ENCODE results near the gene RNASE11. TPM values are rescaled to one million over a fixed set of nuclear protein-coding genes. Genes with fewer than 3 reads are reported as not detected.

Gene RNASE11
- total RNA-seq, 2 experiments from 2014 or later, result not detected

- Histone ChIP-seq H3K9me3 (ENCODE audit: control insufficient read depth in 1 of 2, insufficient read depth in 1 of 2, low read length in 2 of 2) (no peaks in the 10 kb centered on the region), H3K4me3 (ENCODE audit: low read length) (no peak overlapping the region), H3K27me3 (ENCODE audit: control insufficient read depth in 1 of 2, insufficient read depth in 2 of 2, low read length in 2 of 2) (peaks cover 0 to 8% of the 10 kb centered on the region in 2 experiments), H3K4me1 (ENCODE audit: insufficient read depth, low read length) (no peaks in the 10 kb centered on the region), H3K36me3 (ENCODE audit: insufficient read depth, low read length) (no peaks in the 10 kb centered on the region), H3K27ac (ENCODE audit: low read depth in 1 of 2, low read length in 2 of 2) (no peak overlapping the region)
- ChIA-PET POLR2A (no interaction called here), CTCF (no interaction called here)
- Mint-ChIP-seq H3K4me1 (ENCODE audit: low read depth) (no peaks in the 10 kb centered on the region), H3K4me3 (no peak overlapping the region), H3K27ac (no peak overlapping the region), H3K36me3 (ENCODE audit: low read depth) (no peaks in the 10 kb centered on the region), H3K27me3 (peaks cover 21% of the 10 kb centered on the region), H3K9me3 (no peaks in the 10 kb centered on the region)
- no peak for TF ChIP-seq CTCF (IDR thresholded peaks at IDR 0.05)
- no peak for ATAC-seq (ENCODE audit: poor library complexity)
- intact Hi-C loops (cut with DNase I, micrococcal nuclease), result no loop called here
- no peak for DNase-seq
Measured at GRCh38 chr14:20548414-20549158, 39.2 kb downstream of the RNASE11 start.

- DNase-seq (no peak), ATAC-seq (ENCODE audit: poor library complexity) (no peak)
- intact Hi-C loops (cut with DNase I, micrococcal nuclease), result no loop called here
- Histone ChIP-seq H3K9me3 (ENCODE audit: control insufficient read depth in 1 of 2, insufficient read depth in 1 of 2, low read length in 2 of 2) (no peaks in the 10 kb centered on the region), H3K4me1 (ENCODE audit: insufficient read depth, low read length) (no peaks in the 10 kb centered on the region), H3K27ac (ENCODE audit: low read depth in 1 of 2, low read length in 2 of 2) (no peak overlapping the region), H3K27me3 (ENCODE audit: control insufficient read depth in 1 of 2, insufficient read depth in 2 of 2, low read length in 2 of 2) (peaks cover 0 to 8% of the 10 kb centered on the region in 2 experiments), H3K36me3 (ENCODE audit: insufficient read depth, low read length) (no peaks in the 10 kb centered on the region), H3K4me3 (ENCODE audit: low read length) (no peak overlapping the region)
- H3K36me3 Mint-ChIP-seq (ENCODE audit: low read depth), result no peaks in the 10 kb centered on the region
- H3K27me3 Mint-ChIP-seq, result peaks cover 21% of the 10 kb centered on the region
- H3K9me3 Mint-ChIP-seq, result no peaks in the 10 kb centered on the region
- TF ChIP-seq CTCF (IDR thresholded peaks at IDR 0.05), result no peak
- no peak overlapping the region for H3K27ac Mint-ChIP-seq
- CTCF ChIA-PET, result no interaction called here
- H3K4me3 Mint-ChIP-seq, result no peak overlapping the region
- no peaks in the 10 kb centered on the region for H3K4me1 Mint-ChIP-seq (ENCODE audit: low read depth)
- POLR2A ChIA-PET, result no interaction called here
Measured at GRCh38 chr14:20546877-20547276, 40.9 kb downstream of the RNASE11 start.

- ChIA-PET POLR2A (no interaction called here), CTCF (interaction anchor here (1.2 kb wide), 1 partner anchor 15 kb away, joined by 3 read pairs; no protein-coding TSS in a partner anchor)
- Mint-ChIP-seq H3K9me3 (no peaks in the 10 kb centered on the region), H3K4me1 (ENCODE audit: low read depth) (no peaks in the 10 kb centered on the region), H3K27ac (no peak overlapping the region), H3K27me3 (peaks cover 11% of the 10 kb centered on the region), H3K36me3 (ENCODE audit: low read depth) (no peaks in the 10 kb centered on the region), H3K4me3 (no peak overlapping the region)
- no peaks in the 10 kb centered on the region for H3K27me3 ChIP-seq (ENCODE audit: control insufficient read depth in 1 of 2, insufficient read depth in 2 of 2, low read length in 2 of 2)
- no peak for ATAC-seq (ENCODE audit: poor library complexity)
- no peaks in the 10 kb centered on the region for H3K9me3 ChIP-seq (ENCODE audit: control insufficient read depth in 1 of 2, insufficient read depth in 1 of 2, low read length in 2 of 2)
- intact Hi-C loops (cut with DNase I, micrococcal nuclease), result no loop called here
- no peak for DNase-seq
- no peak overlapping the region for H3K27ac ChIP-seq (ENCODE audit: low read depth in 1 of 2, low read length in 2 of 2)
- no peak for TF ChIP-seq CTCF (IDR thresholded peaks at IDR 0.05)
- no peak overlapping the region for H3K4me3 ChIP-seq (ENCODE audit: low read length)
- no peaks in the 10 kb centered on the region for H3K4me1 ChIP-seq (ENCODE audit: insufficient read depth, low read length)
- no peaks in the 10 kb centered on the region for H3K36me3 ChIP-seq (ENCODE audit: insufficient read depth, low read length)
Measured at GRCh38 chr14:20539906-20540305, 47.9 kb downstream of the RNASE11 start.

Other genes with a start within 250 kb of the RNASE11 start
- 10 to 100 TPM; 16.3 to 20.4 TPM for gene PARP2, start 244.4 kb downstream of the RNASE11 start, total RNA-seq
- gene TEP1, start 174.5 kb downstream of the RNASE11 start, total RNA-seq, result 10 to 100 TPM; 14.3 to 17.4 TPM
- under 1 TPM; 0.19 to 0.31 TPM for gene KLHL33, start 151.8 kb downstream of the RNASE11 start, total RNA-seq
- gene OSGEP, start 133.2 kb downstream of the RNASE11 start, total RNA-seq, result 10 to 100 TPM; 49.2 to 52.9 TPM
- 100 to 1,000 TPM; 125 to 127 TPM for gene APEX1, start 132.8 kb downstream of the RNASE11 start, total RNA-seq
- gene PIP4P1, start 126.6 kb downstream of the RNASE11 start, total RNA-seq, result 100 to 1,000 TPM in 1 of 2 experiments, 10 to 100 TPM in 1; 83.9 to 107 TPM
- gene PNP, start 118.6 kb downstream of the RNASE11 start, total RNA-seq, result 10 to 100 TPM; 73.6 to 77.2 TPM
- not detected for gene RNASE10, start 82.5 kb downstream of the RNASE11 start, total RNA-seq
- gene RNASE9, start 27.0 kb downstream of the RNASE11 start, total RNA-seq, result not detected
- not detected for gene RNASE12, start 3.4 kb upstream of the RNASE11 start, total RNA-seq
- not detected for gene OR6S1, start 53.7 kb upstream of the RNASE11 start, total RNA-seq
- gene RNASE4, start 96.6 kb upstream of the RNASE11 start, total RNA-seq, result under 1 TPM; 0.11 to 0.38 TPM
- gene ANG, start 100.8 kb upstream of the RNASE11 start, total RNA-seq, result under 1 TPM; 0.27 to 0.92 TPM
- gene EDDM3A, start 157.9 kb upstream of the RNASE11 start, total RNA-seq, result not detected
- not detected for gene EDDM3B, start 180.4 kb upstream of the RNASE11 start, total RNA-seq
- 1 to 10 TPM in 1 of 2 experiments, under 1 TPM in 1; 0.66 to 1.5 TPM for gene RNASE6, start 193.3 kb upstream of the RNASE11 start, total RNA-seq
- gene RNASE1, start 214.8 kb upstream of the RNASE11 start, total RNA-seq, result not detected

Data from CD4-positive, alpha-beta T cell (primary cell).